HG02623 (cell line): ENCODE data around the gene ZNRF2.
"Not testable (repeated sequence)": the region's sequence is repeated elsewhere in the genome, so short reads cannot be mapped to it uniquely, and the experiment has no call there.

ENCODE experiments used
- ATAC-seq: cut with Tn5 transposase; IDR thresholded peaks from one replicate; pipeline ENCODE4 v1.9.1; 2021; ENCODE audit warnings: moderate library complexity; ENCODE audit not compliant: unreplicated experiment

The ZNRF2 gene

GRCh38 chr7:30260246-30260768 lies 24.1 kb upstream of the ZNRF2 start:
- no peak for ATAC-seq

- no peak for ATAC-seq
Observed at GRCh38 chr7:30263090-30263710, 21.2 kb upstream of the ZNRF2 start.

- no peak for ATAC-seq
Observed at GRCh38 chr7:30264052-30264451, 20.3 kb upstream of the ZNRF2 start.

GRCh38 chr7:30265189-30265588 lies 19.2 kb upstream of the ZNRF2 start:
- ATAC-seq: not testable (repeated sequence)

- no peak for ATAC-seq
Observed at GRCh38 chr7:30266686-30267085, 17.7 kb upstream of the ZNRF2 start.

DNA sequence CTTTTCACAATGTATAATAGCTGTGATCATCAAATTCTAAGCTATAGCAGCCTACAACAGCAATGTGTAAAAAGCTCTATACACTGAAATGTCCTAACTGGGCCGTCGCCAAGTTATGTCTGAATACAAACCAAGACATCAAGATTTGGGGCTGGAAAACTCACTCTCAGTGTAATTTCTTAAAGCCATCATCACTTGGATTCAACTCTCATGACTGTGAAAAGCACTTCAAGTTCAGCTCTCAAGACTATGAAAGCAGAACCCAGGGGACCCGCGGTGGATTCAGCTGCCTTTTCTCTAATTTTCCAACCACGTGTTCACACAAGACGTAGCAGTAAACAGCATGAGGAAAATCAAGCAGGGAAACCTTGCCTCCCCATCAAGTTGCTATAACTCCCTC lies 15.8 kb upstream of the ZNRF2 start:
- no peak for ATAC-seq

GRCh38 chr7:30269490-30269889 lies 14.9 kb upstream of the ZNRF2 start:
- ATAC-seq: no peak

GRCh38 chr7:30270921-30271320 lies 13.5 kb upstream of the ZNRF2 start:
- no peak for ATAC-seq

DNA sequence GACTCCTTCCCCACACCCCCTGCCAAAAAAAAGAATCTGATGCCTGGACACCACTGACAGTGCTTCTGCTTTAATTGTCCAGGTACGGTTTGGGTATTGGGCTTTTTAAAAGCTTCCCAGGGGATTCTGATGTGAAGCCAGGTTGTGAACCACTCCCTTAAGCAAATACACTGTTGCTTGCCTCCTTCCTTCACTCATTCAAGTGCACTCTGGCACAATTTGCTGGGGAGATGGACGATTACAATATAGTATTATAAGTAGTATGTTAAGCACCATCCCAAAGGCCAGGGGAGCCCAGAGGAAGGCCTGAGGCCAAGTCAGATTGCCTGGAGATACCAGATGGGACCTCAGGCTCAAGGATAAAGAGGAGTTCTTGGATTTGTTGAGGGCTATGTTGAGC lies 12.3 kb upstream of the ZNRF2 start:
- ATAC-seq: no peak

DNA sequence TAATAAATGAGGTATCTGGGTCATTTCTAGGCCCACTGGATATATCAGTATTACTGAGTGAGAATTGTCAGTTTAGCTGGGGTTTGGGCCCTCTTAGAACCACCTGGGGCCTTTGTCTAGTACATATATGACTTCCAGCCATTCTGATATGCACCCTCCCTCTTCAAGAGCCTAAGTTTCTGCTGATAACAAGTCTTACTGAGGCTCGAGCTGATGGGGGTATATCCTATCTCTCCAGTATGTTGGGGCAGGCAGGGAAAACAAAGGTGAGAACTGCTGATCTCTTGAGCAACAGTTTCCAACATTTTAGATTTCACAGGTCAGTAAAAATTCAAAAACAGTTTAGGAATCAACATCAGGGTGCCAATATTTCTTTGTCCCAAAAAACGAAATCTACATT lies 10.8 kb upstream of the ZNRF2 start:
- ATAC-seq: no peak

DNA sequence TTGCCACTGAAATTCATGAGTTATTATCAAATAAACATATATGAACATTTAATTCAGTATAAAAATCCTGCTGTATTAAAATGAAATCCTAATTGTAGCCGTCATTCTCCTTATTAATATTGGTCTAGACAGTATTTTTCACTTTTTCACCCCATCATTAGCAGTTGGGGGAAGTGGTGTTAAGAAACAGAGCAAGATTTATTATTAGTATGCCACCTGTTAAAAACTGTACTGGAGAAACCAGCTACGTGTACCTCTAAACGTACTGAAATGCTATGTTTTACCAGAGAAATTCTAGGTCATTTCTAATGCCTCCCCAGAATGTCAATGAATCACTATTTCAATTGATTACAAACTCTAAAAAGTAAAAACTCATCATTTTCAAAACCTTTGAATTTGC lies 9.8 kb upstream of the ZNRF2 start:
- no peak for ATAC-seq

- ATAC-seq: no peak
Observed at GRCh38 chr7:30276203-30276900, 8.0 kb upstream of the ZNRF2 start.

DNA sequence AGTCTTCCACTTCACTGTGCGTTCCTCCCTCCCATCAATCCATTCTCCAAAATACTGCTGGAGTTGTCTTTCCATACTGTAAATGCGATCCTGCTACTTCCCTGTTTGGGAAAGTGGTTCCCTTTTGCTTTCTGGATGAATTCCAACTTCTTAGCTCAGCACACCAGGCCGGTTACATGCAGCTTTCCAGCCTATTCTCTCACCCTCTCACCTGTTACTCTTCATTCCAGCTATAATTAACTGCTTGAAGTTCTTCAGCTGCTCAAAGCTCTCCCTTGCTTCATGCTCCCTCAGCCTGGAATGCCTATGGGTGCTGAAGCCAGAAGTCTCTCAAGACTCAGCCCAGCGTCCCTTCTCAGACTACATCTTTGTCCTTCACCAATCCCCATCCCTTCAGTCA lies 6.0 kb upstream of the ZNRF2 start:
- no peak for ATAC-seq

GRCh38 chr7:30278849-30279652 lies 5.3 kb upstream of the ZNRF2 start:
- no peak for ATAC-seq

- ATAC-seq: no peak
Observed at GRCh38 chr7:30279653-30279904, 4.8 kb upstream of the ZNRF2 start.

DNA sequence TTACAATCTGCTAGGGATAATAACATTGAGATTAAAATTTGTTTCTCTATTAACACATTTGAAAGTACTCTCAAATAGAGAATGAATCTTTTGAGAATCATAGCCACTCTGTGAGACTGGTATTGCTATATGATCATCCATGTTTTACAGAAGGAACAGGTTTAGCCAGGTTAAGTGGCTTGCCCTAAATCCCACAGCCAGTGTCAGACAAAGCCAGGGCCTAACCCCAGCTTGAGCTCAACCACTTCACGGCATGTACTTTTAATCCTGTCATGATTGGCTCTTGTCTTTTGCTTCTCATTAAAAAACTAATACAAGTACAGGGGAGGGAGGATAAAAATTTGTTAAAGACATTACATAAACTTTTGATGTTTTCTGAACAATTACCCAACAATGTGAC lies 3.8 kb upstream of the ZNRF2 start:
- ATAC-seq: no peak

GRCh38 chr7:30281263-30281662 lies 3.1 kb upstream of the ZNRF2 start:
- no peak for ATAC-seq

DNA sequence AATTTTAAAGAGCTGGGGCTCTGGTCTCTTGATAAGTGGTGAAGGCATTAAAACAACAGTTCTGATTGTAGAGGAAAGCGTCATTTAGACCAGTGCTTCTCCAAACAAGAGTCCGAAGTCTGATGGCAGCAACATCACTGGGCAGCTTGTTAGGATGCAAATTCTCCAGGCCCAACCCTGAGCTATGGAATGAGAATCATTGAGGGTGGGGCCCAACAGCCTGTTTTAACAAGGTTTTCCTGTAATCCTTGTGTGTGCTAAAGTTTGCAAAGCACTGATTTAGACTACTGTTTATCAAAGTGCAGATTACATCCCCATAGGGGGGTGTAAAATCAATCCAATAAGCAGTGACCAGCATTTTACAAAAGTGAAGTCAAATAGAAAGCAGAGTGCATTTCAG lies 2.6 kb upstream of the ZNRF2 start:
- no peak for ATAC-seq

- ATAC-seq: no peak
Observed at GRCh38 chr7:30282735-30283134, 1.7 kb upstream of the ZNRF2 start.

DNA sequence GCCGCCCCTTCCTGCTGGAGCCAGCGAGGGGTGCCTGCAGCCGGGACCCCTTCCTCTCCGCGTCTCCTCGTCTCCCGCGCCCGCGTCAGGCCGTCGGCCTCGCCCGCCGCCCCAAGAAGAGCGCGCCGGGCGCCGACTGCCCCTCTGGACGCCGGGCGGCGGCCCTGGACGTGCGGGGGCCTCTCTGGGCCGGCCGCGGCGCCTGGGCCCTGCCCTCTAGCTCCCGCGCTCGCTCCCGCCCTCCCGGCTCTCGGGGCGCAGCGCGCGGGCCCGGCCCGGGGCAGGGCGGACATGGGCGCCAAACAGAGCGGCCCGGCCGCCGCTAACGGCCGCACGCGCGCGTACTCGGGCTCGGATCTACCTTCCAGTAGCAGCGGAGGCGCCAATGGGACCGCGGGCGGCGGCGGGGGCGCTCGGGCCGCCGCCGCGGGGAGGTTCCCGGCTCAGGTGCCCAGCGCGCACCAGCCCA lies 704 bp downstream of the ZNRF2 start:
- peak; percentile 8 for ATAC-seq

GRCh38 chr7:30285536-30286284 lies 1.3 kb downstream of the ZNRF2 start:
- peak; percentile 2 for ATAC-seq
